Measurements from ENCODE around the gene ANK3. TPM values are rescaled to one million over a fixed set of nuclear protein-coding genes. Genes with fewer than 3 reads are reported as not detected.

The ANK3 gene
- total RNA-seq, 2 experiments from 2014 or later, result 60.5 to 61.9 TPM

DNA sequence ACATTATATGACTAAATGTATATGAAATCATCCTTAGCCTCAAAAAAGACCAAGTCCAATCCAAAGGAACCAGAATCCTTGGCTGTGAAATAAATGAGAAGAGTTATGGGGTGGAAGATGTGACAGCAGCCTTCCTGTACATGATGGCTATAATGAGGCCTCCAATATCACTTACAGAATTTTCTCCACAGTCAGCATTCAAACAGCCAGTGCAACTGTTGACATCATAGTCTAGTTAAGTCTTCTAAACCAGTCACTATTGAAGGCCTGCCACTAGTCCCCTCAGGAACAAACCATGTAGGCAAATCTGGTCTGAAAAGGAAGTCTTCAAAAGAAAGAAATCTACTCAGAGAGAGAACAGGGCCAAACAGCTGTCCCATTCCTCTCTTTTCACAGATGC is 263.8 kb downstream of the ANK3 start:
- Mint-ChIP-seq H3K36me3 (ENCODE audit: low read depth) (peaks cover 46% of the 10 kb centered on the region), H3K9me3 (no peaks in the 10 kb centered on the region), H3K27me3 (no peaks in the 10 kb centered on the region), H3K4me1 (ENCODE audit: low read depth) (no peaks in the 10 kb centered on the region), H3K4me3 (no peak overlapping the region), H3K27ac (no peak overlapping the region)
- TF ChIP-seq, protein P1, sequence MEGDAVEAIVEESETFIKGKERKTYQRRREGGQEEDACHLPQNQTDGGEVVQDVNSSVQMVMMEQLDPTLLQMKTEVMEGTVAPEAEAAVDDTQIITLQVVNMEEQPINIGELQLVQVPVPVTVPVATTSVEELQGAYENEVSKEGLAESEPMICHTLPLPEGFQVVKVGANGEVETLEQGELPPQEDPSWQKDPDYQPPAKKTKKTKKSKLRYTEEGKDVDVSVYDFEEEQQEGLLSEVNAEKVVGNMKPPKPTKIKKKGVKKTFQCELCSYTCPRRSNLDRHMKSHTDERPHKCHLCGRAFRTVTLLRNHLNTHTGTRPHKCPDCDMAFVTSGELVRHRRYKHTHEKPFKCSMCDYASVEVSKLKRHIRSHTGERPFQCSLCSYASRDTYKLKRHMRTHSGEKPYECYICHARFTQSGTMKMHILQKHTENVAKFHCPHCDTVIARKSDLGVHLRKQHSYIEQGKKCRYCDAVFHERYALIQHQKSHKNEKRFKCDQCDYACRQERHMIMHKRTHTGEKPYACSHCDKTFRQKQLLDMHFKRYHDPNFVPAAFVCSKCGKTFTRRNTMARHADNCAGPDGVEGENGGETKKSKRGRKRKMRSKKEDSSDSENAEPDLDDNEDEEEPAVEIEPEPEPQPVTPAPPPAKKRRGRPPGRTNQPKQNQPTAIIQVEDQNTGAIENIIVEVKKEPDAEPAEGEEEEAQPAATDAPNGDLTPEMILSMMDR (IDR thresholded peaks at IDR 0.05), result no peak
- Histone ChIP-seq H3K4me3 (ENCODE audit: low read length) (no peak overlapping the region), H3K27me3 (ENCODE audit: control insufficient read depth in 1 of 2, insufficient read depth in 2 of 2, low read length in 2 of 2) (no peaks in the 10 kb centered on the region), H3K9me3 (ENCODE audit: control insufficient read depth in 1 of 2, insufficient read depth in 1 of 2, low read length in 2 of 2) (no peaks in the 10 kb centered on the region), H3K4me1 (ENCODE audit: insufficient read depth, low read length) (no peaks in the 10 kb centered on the region), H3K36me3 (ENCODE audit: insufficient read depth, low read length) (no peaks in the 10 kb centered on the region), H3K27ac (ENCODE audit: low read depth in 1 of 2, low read length in 2 of 2) (no peak overlapping the region)
- intact Hi-C loops (cut with DNase I, micrococcal nuclease), result loop anchor here in 1 of 2 experiments (2.0 kb wide), 1 partner anchor 17 kb away; no protein-coding TSS in a partner anchor
- DNase-seq (no peak), ATAC-seq (ENCODE audit: poor library complexity) (no peak)
- POLR2A ChIA-PET, result no interaction called here
- CTCF ChIA-PET, result no interaction called here

DNA sequence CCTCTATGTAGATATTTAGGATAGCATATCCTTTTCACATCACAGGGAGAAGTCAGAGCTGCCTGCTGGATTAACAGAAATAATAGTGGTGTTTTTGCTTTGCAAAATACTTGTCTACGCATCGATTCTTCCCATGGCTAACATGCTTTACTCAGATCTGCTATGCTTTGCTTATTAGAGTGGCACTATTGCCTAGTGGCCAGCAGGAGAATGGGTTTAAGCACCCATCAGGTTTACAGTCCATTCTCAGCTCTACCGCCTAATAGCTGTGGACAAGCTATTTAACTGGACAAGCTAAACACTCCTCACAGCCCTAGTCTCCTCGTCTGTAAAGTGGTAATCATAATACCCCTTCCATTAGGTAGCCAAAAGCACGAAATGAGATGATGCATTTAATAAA is 265.1 kb downstream of the ANK3 start:
- Mint-ChIP-seq H3K36me3 (ENCODE audit: low read depth) (peaks cover 47% of the 10 kb centered on the region), H3K4me3 (no peak overlapping the region), H3K27ac (no peak overlapping the region), H3K27me3 (no peaks in the 10 kb centered on the region), H3K9me3 (no peaks in the 10 kb centered on the region), H3K4me1 (ENCODE audit: low read depth) (no peaks in the 10 kb centered on the region)
- intact Hi-C loops (cut with DNase I, micrococcal nuclease), result no loop called here
- ChIA-PET CTCF (no interaction called here), POLR2A (no interaction called here)
- H3K27ac ChIP-seq (ENCODE audit: low read depth in 1 of 2, low read length in 2 of 2), result no peak overlapping the region
- ATAC-seq (ENCODE audit: poor library complexity), result no peak
- no peaks in the 10 kb centered on the region for H3K27me3 ChIP-seq (ENCODE audit: control insufficient read depth in 1 of 2, insufficient read depth in 2 of 2, low read length in 2 of 2)
- H3K36me3 ChIP-seq (ENCODE audit: insufficient read depth, low read length), result no peaks in the 10 kb centered on the region
- no peaks in the 10 kb centered on the region for H3K4me1 ChIP-seq (ENCODE audit: insufficient read depth, low read length)
- H3K4me3 ChIP-seq (ENCODE audit: low read length), result no peak overlapping the region
- peaks cover 0 to 2% of the 10 kb centered on the region in 2 experiments for H3K9me3 ChIP-seq (ENCODE audit: control insufficient read depth in 1 of 2, insufficient read depth in 1 of 2, low read length in 2 of 2)
- TF ChIP-seq, protein P1 (IDR thresholded peaks at IDR 0.05), result no peak
- no peak for DNase-seq

DNA sequence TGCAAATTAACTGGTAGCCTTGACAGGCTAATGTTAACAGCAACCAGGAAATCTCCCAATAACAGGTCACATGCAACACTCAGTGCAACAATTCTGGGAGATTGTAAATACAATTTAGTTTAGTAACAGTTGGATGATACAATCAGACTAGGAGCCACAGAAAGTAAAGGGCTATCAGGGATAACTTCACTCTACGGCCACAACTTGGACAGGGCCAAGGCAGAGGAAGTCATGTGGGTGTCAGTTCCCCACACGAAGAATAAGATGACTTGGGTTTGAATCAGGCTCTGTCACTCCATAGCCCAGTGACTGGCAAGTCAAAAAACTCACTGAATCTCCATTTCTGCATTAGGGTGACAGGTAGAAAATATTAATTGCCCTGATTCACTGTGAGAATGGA is 266.0 kb downstream of the ANK3 start:
- POLR2A ChIA-PET, result no interaction called here
- H3K4me3 Mint-ChIP-seq, result no peak overlapping the region
- peaks cover 39% of the 10 kb centered on the region for H3K36me3 Mint-ChIP-seq (ENCODE audit: low read depth)
- CTCF ChIA-PET, result no interaction called here
- H3K27me3 Mint-ChIP-seq, result no peaks in the 10 kb centered on the region
- DNase-seq (no peak), ATAC-seq (ENCODE audit: poor library complexity) (no peak)
- Histone ChIP-seq H3K4me3 (ENCODE audit: low read length) (no peak overlapping the region), H3K27ac (ENCODE audit: low read depth in 1 of 2, low read length in 2 of 2) (no peak overlapping the region), H3K27me3 (ENCODE audit: control insufficient read depth in 1 of 2, insufficient read depth in 2 of 2, low read length in 2 of 2) (no peaks in the 10 kb centered on the region), H3K9me3 (ENCODE audit: control insufficient read depth in 1 of 2, insufficient read depth in 1 of 2, low read length in 2 of 2) (peaks cover 0 to 4% of the 10 kb centered on the region in 2 experiments), H3K4me1 (ENCODE audit: insufficient read depth, low read length) (no peaks in the 10 kb centered on the region), H3K36me3 (ENCODE audit: insufficient read depth, low read length) (no peaks in the 10 kb centered on the region)
- H3K4me1 Mint-ChIP-seq (ENCODE audit: low read depth), result no peaks in the 10 kb centered on the region
- TF ChIP-seq, protein P1 (IDR thresholded peaks at IDR 0.05), result no peak
- intact Hi-C loops (cut with DNase I, micrococcal nuclease), result no loop called here
- H3K9me3 Mint-ChIP-seq, result no peaks in the 10 kb centered on the region
- no peak overlapping the region for H3K27ac Mint-ChIP-seq
